ENCODE data around the gene DMRTA2. TPM values are rescaled to one million over a fixed set of nuclear protein-coding genes. Genes with fewer than 3 reads are reported as not detected.

DMRTA2 gene
- total and polyA plus RNA-seq, 2 experiments from 2014 or later = 0.10 TPM; not detected in 1

GRCh38 chr1:50419192-50419906, 3.9 kb downstream of the DMRTA2 start:
- no peaks in the 10 kb centered on the region for H3K9me2 ChIP-seq (replicated peaks; ENCODE audit: insufficient read depth)
- no peaks in the 10 kb centered on the region for H3K36me3 ChIP-seq (replicated peaks; ENCODE audit: insufficient read depth, low read depth)
- H3K4me2 ChIP-seq = peak overlapping the region; percentile 86
- peak overlapping the region; percentile 19 for H2AFZ ChIP-seq
- TF ChIP-seq CTCF (IDR thresholded peaks at IDR 0.05; ENCODE audit: poor library complexity) = no peak
- TF ChIP-seq EZH2 (IDR thresholded peaks at IDR 0.05; ENCODE audit: borderline replicate concordance) = peak; percentile 53
- no peaks in the 10 kb centered on the region for H3K79me2 ChIP-seq
- H4K20me1 ChIP-seq (ENCODE audit: insufficient read depth, poor library complexity, severe bottlenecking) = no peaks in the 10 kb centered on the region
- DNase-seq (ENCODE audit: low spot score) = no peak
- no peaks in the 10 kb centered on the region for H3K9me3 ChIP-seq (ENCODE audit: low read depth)
- 4% methylated on average over 60 of the region's 60 CpGs for WGBS (ENCODE audit: low lambda C conversion rate, missing lambda C conversion rate)
- peaks cover 36% of the 10 kb centered on the region for H3K4me1 ChIP-seq (ENCODE audit: insufficient read depth)
- H3K27ac ChIP-seq = no peak overlapping the region
- H3K27me3 ChIP-seq = peaks cover 98% of the 10 kb centered on the region
- no peak overlapping the region for H3K4me3 ChIP-seq

GRCh38 chr1:50418600-50419109, 4.6 kb downstream of the DMRTA2 start:
- Histone ChIP-seq H3K79me2 (no peaks in the 10 kb centered on the region), H3K9me3 (ENCODE audit: low read depth) (no peaks in the 10 kb centered on the region), H3K27me3 (peaks cover 98% of the 10 kb centered on the region), H3K9me2 (replicated peaks; ENCODE audit: insufficient read depth) (no peaks in the 10 kb centered on the region), H3K36me3 (replicated peaks; ENCODE audit: insufficient read depth, low read depth) (no peaks in the 10 kb centered on the region), H4K20me1 (ENCODE audit: insufficient read depth, poor library complexity, severe bottlenecking) (no peaks in the 10 kb centered on the region), H3K27ac (no peak overlapping the region), H2AFZ (no peak overlapping the region), H3K4me3 (peak overlapping the region; percentile 16), H3K4me1 (ENCODE audit: insufficient read depth) (peaks cover 29% of the 10 kb centered on the region), H3K4me2 (peak overlapping the region; percentile 86)
- 2% methylated on average over 44 of the region's 64 CpGs for WGBS (ENCODE audit: low lambda C conversion rate, missing lambda C conversion rate)
- TF ChIP-seq EZH2phosphoT487 (IDR thresholded peaks at IDR 0.05; ENCODE audit: low read depth, severe bottlenecking, unreplicated experiment) (peak; percentile 75), EZH2 (IDR thresholded peaks at IDR 0.05; ENCODE audit: borderline replicate concordance) (peak; percentile 97), CTCF (IDR thresholded peaks at IDR 0.05; ENCODE audit: poor library complexity) (no peak)
- DNase-seq (ENCODE audit: low spot score) = no peak

- no peak for DNase-seq (ENCODE audit: low spot score)
- Histone ChIP-seq H3K9me2 (replicated peaks; ENCODE audit: insufficient read depth) (no peaks in the 10 kb centered on the region), H3K79me2 (no peaks in the 10 kb centered on the region), H3K9me3 (ENCODE audit: low read depth) (no peaks in the 10 kb centered on the region), H3K4me3 (peak overlapping the region; percentile 16), H3K27ac (no peak overlapping the region), H3K4me1 (ENCODE audit: insufficient read depth) (peaks cover 23% of the 10 kb centered on the region), H2AFZ (no peak overlapping the region), H3K36me3 (replicated peaks; ENCODE audit: insufficient read depth, low read depth) (no peaks in the 10 kb centered on the region), H3K27me3 (peaks cover 97% of the 10 kb centered on the region), H4K20me1 (ENCODE audit: insufficient read depth, poor library complexity, severe bottlenecking) (no peaks in the 10 kb centered on the region), H3K4me2 (peak overlapping the region; percentile 86)
- 16% methylated on average over 19 of the region's 20 CpGs for WGBS (ENCODE audit: low lambda C conversion rate, missing lambda C conversion rate)
- TF ChIP-seq EZH2phosphoT487 (IDR thresholded peaks at IDR 0.05; ENCODE audit: low read depth, severe bottlenecking, unreplicated experiment) (peak; percentile 15), EZH2 (IDR thresholded peaks at IDR 0.05; ENCODE audit: borderline replicate concordance) (no peak), CTCF (IDR thresholded peaks at IDR 0.05; ENCODE audit: poor library complexity) (no peak)
Observed at GRCh38 chr1:50417946-50418599, 5.2 kb downstream of the DMRTA2 start.
